GM12891 (cell line): ENCODE measurements around the gene ST6GALNAC6.

Source experiments
- POLR2A ChIP-seq: IDR thresholded peaks from 2 replicates; pipeline ENCODE4 v1.6.1; 2011; ENCODE audit warnings: low read depth, low read length, control low read depth
- POLR2AphosphoS5 ChIP-seq: IDR thresholded peaks from 2 replicates; pipeline ENCODE4 v1.6.1; 2011; ENCODE audit warnings: low read depth, low read length, control low read depth
- TAF1 ChIP-seq: IDR thresholded peaks from 2 replicates; pipeline ENCODE4 v1.6.1; 2011; ENCODE audit warnings: low read depth, low read length, control low read depth

GRCh38 chr9:127929625-127929979 is 30.2 kb upstream of the ST6GALNAC6 start:
- TF ChIP-seq POLR2A (no peak), TAF1 (no peak), POLR2AphosphoS5 (no peak)
